ENCODE results near the gene HS6ST3.

- no peak for TF ChIP-seq CTCF (IDR thresholded peaks at IDR 0.05 in 4 of 5, conservative IDR thresholded peaks at IDR 0.05 in 1 of 5)
- no peak for TF ChIP-seq POLR2A (IDR thresholded peaks at IDR 0.05)
Measured at GRCh38 chr13:96214824-96215445, 125.0 kb downstream of the HS6ST3 start.
